ENCODE measurements around the gene VWDE. TPM values are rescaled to one million over a fixed set of nuclear protein-coding genes. Genes with fewer than 3 reads are reported as not detected.

Gene VWDE
- total RNA-seq, 3 donors from 2014 or later: 1.3 to 1.8 (median 1.4) TPM

DNA sequence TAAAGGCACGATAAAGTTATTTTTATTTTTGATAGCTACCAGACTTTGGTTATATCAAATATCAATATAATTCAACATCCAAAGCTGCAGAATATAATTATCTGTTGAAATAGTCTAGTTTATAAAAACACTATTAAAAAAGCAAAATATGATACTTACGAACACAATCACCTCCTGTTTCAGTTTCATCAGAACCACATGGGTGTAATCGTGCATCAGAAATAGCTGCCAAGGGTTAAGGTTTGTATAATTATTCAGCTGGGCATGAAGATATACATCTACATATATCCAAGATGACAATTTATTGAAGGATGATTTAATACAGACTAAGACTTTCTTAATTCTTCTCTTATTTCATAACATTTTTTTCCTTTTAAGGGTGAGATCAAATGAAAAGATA, 20.3 kb downstream of the VWDE start:
- Histone ChIP-seq H3K36me3 (ENCODE audit: low read depth) (no peaks in the 10 kb centered on the region), H3K4me1 (ENCODE audit: low read depth) (no peaks in the 10 kb centered on the region), H3K4me3 (no peak overlapping the region), H3K9me3 (no peaks in the 10 kb centered on the region)
- no peak for DNase-seq
- no peak for ATAC-seq
- intact Hi-C loops (cut with DNase I, micrococcal nuclease): no loop called here
- TF ChIP-seq, protein P1, sequence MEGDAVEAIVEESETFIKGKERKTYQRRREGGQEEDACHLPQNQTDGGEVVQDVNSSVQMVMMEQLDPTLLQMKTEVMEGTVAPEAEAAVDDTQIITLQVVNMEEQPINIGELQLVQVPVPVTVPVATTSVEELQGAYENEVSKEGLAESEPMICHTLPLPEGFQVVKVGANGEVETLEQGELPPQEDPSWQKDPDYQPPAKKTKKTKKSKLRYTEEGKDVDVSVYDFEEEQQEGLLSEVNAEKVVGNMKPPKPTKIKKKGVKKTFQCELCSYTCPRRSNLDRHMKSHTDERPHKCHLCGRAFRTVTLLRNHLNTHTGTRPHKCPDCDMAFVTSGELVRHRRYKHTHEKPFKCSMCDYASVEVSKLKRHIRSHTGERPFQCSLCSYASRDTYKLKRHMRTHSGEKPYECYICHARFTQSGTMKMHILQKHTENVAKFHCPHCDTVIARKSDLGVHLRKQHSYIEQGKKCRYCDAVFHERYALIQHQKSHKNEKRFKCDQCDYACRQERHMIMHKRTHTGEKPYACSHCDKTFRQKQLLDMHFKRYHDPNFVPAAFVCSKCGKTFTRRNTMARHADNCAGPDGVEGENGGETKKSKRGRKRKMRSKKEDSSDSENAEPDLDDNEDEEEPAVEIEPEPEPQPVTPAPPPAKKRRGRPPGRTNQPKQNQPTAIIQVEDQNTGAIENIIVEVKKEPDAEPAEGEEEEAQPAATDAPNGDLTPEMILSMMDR (IDR thresholded peaks at IDR 0.05): no peak

DNA sequence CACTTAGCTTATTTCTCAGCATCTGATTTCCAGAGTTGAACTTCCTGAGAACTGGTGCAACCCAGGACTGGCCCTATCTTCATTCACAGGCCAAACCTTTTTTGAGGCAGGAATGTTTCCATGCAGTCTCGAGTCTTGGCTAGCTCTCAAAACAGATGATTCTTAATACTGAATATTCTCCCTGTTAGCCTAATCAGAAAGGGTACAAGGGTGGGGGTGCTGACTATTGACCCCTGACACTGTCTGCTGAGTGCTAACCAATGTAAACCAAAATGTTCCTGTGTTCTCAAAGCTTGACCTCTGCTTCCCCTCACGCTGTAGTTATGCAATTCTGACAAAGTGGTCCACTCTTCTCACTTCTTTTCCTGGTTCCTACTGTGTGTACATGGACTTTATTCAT, 25.3 kb downstream of the VWDE start:
- no peaks in the 10 kb centered on the region for H3K9me3 ChIP-seq

DNA sequence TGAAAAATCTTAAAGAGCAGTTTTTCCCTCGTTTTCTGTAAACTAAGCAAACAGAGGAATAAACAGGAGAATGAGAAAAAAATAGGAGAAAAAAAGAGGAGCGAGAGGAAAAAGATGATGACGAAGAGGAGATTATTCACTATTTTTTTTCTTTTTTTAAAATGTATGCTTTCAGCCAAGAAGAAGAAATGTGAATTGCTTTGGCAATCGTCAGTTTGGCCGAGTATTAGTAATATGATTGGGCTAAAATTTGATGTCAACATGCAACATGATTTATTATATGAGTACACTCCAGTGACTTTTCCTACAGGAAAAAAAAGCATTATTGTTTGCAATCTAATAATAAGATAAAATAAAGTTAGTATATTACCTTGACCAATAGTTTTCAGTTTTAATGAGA, 26.3 kb downstream of the VWDE start:
- intact Hi-C loops (cut with DNase I, micrococcal nuclease): no loop called here
- Histone ChIP-seq H3K36me3 (ENCODE audit: low read depth) (no peaks in the 10 kb centered on the region), H3K4me1 (ENCODE audit: low read depth) (no peaks in the 10 kb centered on the region), H3K4me3 (no peak overlapping the region), H3K9me3 (no peaks in the 10 kb centered on the region)
- DNase-seq: no peak
- no peak for ATAC-seq
- TF ChIP-seq, protein P1 (IDR thresholded peaks at IDR 0.05): no peak

More for the DNA sequence above, 25.3 kb downstream of the VWDE start:
- Histone ChIP-seq H3K4me1 (ENCODE audit: low read depth) (no peaks in the 10 kb centered on the region), H3K36me3 (ENCODE audit: low read depth) (no peaks in the 10 kb centered on the region), H3K4me3 (no peak overlapping the region)
- TF ChIP-seq, protein P1 (IDR thresholded peaks at IDR 0.05): no peak
- DNase-seq: no peak
- no peak for ATAC-seq
- intact Hi-C loops (cut with DNase I, micrococcal nuclease): no loop called here

DNA sequence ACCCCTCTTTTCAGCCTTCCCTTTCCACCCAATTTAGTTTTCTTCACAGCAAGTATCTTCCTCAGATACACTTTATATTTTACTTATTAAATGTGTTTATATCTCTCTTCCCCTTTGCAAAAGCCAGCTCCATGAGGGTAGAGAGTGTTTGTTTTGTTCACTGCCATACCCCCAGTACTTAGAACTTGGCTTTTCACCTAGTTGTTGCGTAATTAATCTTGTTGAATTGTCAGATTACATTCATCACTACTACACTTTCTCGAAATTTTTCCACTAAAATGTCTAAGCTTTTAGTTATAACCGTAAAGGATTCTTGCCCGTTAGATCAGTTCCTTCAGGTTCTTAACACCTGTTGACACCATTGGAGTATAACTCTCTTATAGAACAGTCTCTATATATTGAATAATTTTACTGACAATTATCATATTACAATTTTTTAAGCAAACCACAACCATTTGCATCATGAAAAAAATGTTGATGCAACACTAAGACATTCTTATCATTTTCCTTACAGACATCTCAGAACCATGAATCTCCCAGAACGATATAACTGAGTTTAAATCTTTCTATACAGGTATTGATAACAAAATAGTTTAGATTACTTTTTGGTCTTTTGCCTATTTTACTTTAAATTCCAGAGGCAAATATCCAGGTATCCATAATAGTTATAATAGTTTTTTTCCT, 29.9 kb downstream of the VWDE start:
- H3K4me3 ChIP-seq: no peak overlapping the region
- H3K9me3 ChIP-seq: no peaks in the 10 kb centered on the region
- TF ChIP-seq, protein P1 (IDR thresholded peaks at IDR 0.05): no peak
- intact Hi-C loops (cut with DNase I, micrococcal nuclease): no loop called here
- no peak for ATAC-seq
- no peaks in the 10 kb centered on the region for H3K36me3 ChIP-seq (ENCODE audit: low read depth)
- no peaks in the 10 kb centered on the region for H3K4me1 ChIP-seq (ENCODE audit: low read depth)
- DNase-seq: no peak

DNA sequence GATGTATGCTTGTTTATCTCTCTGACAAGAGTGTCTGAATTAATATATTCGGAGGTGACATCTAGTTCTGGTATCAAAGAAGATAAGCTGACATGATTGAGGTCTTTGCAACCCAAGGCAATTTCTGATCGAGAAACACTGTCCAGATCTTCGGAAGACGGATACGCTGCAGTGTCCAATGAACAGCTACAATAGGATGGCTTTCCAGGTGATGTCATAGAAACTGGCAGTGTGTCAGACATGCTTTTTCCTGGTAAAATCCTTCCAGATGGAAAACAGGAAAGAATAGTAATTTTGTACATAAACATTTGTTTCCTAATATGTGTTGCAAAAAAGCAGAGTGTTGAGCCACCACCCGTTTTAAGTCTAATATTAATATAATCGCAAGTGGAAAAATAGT, 33.4 kb downstream of the VWDE start:
- Histone ChIP-seq H3K9me3 (no peaks in the 10 kb centered on the region), H3K4me3 (no peak overlapping the region), H3K4me1 (ENCODE audit: low read depth) (no peaks in the 10 kb centered on the region), H3K36me3 (ENCODE audit: low read depth) (no peaks in the 10 kb centered on the region)
- no peak for ATAC-seq
- no peak for DNase-seq
- intact Hi-C loops (cut with DNase I, micrococcal nuclease): no loop called here
- TF ChIP-seq, protein P1 (IDR thresholded peaks at IDR 0.05): no peak

DNA sequence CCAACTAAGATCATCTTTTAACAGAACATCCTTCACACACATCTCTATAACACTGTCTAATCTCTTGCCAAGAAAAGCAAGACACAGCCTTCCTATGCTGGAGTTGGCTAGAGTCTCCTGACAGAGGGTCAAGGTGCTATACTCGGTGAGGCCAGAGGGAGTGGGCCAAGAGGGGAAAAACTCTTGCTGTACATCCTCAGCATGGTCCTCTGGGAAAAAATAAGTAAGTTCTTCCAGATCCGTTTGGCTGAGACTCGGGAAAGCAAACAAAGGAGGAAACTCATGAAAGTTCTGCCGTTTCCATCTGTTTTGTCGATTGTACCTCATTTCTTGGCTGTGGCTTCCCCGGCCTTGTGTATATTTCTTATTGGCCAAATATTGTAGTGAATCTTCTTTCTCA, 33.9 kb downstream of the VWDE start:
- TF ChIP-seq, protein P1 (IDR thresholded peaks at IDR 0.05): no peak
- intact Hi-C loops (cut with DNase I, micrococcal nuclease): no loop called here
- no peak overlapping the region for H3K4me3 ChIP-seq
- no peaks in the 10 kb centered on the region for H3K36me3 ChIP-seq (ENCODE audit: low read depth)
- no peaks in the 10 kb centered on the region for H3K4me1 ChIP-seq (ENCODE audit: low read depth)
- no peak for ATAC-seq
- H3K9me3 ChIP-seq: no peaks in the 10 kb centered on the region
- no peak for DNase-seq
